ENCODE measurements around the gene FCER1A. TPM values are rescaled to one million over a fixed set of nuclear protein-coding genes. Genes with fewer than 3 reads are reported as not detected.

FCER1A gene
- total RNA-seq, 1 experiment from 2014 or later, result not detected

GRCh38 chr1:159307346-159308020 is 5.3 kb downstream of the FCER1A start:
- intact Hi-C loops (cut with micrococcal nuclease; ENCODE audit: unreplicated experiment), result no loop called here
- H3K36me3 Mint-ChIP-seq (ENCODE audit: insufficient read depth, unreplicated experiment), result no peaks in the 10 kb centered on the region
- no TSS peak for BruUV-seq (replicated peaks)
- no peaks in the 10 kb centered on the region for H3K9me3 Mint-ChIP-seq (ENCODE audit: low read depth, unreplicated experiment)
- H3K4me3 Mint-ChIP-seq (ENCODE audit: low read depth, unreplicated experiment), result no peak overlapping the region
- H3K27me3 Mint-ChIP-seq (ENCODE audit: unreplicated experiment), result no peaks in the 10 kb centered on the region
- no peaks in the 10 kb centered on the region for H3K4me1 Mint-ChIP-seq (ENCODE audit: low read depth, unreplicated experiment)
- DNase-seq, result no peak
- CTCF ChIA-PET, result no interaction called here
- no peak overlapping the region for H3K27ac Mint-ChIP-seq (ENCODE audit: unreplicated experiment)
- no peak for TF ChIP-seq CTCF (IDR thresholded peaks at IDR 0.05; ENCODE audit: unreplicated experiment)

GRCh38 chr1:159311679-159312078 is 9.5 kb downstream of the FCER1A start:
- peaks cover 3% of the 10 kb centered on the region for H3K9me3 Mint-ChIP-seq (ENCODE audit: low read depth, unreplicated experiment)
- no peaks in the 10 kb centered on the region for H3K36me3 Mint-ChIP-seq (ENCODE audit: insufficient read depth, unreplicated experiment)
- no peaks in the 10 kb centered on the region for H3K4me1 Mint-ChIP-seq (ENCODE audit: low read depth, unreplicated experiment)
- no peaks in the 10 kb centered on the region for H3K27me3 Mint-ChIP-seq (ENCODE audit: unreplicated experiment)
- TF ChIP-seq CTCF (IDR thresholded peaks at IDR 0.05; ENCODE audit: unreplicated experiment), result no peak
- no peak overlapping the region for H3K27ac Mint-ChIP-seq (ENCODE audit: unreplicated experiment)
- no TSS peak for BruUV-seq (replicated peaks)
- CTCF ChIA-PET, result no interaction called here
- no peak overlapping the region for H3K4me3 Mint-ChIP-seq (ENCODE audit: low read depth, unreplicated experiment)
- no peak for DNase-seq
- intact Hi-C loops (cut with micrococcal nuclease; ENCODE audit: unreplicated experiment), result no loop called here

- no peak for TF ChIP-seq CTCF (IDR thresholded peaks at IDR 0.05; ENCODE audit: unreplicated experiment)
- no TSS peak for BruUV-seq (replicated peaks)
- no peak for DNase-seq
- Mint-ChIP-seq H3K9me3 (ENCODE audit: low read depth, unreplicated experiment) (peaks cover 3% of the 10 kb centered on the region), H3K27me3 (ENCODE audit: unreplicated experiment) (no peaks in the 10 kb centered on the region), H3K4me3 (ENCODE audit: low read depth, unreplicated experiment) (no peak overlapping the region), H3K36me3 (ENCODE audit: insufficient read depth, unreplicated experiment) (no peaks in the 10 kb centered on the region), H3K4me1 (ENCODE audit: low read depth, unreplicated experiment) (no peaks in the 10 kb centered on the region), H3K27ac (ENCODE audit: unreplicated experiment) (no peak overlapping the region)
- intact Hi-C loops (cut with micrococcal nuclease; ENCODE audit: unreplicated experiment), result no loop called here
- CTCF ChIA-PET, result no interaction called here
Measured at GRCh38 chr1:159315381-159315780, 13.2 kb downstream of the FCER1A start.

- CTCF ChIA-PET, result no interaction called here
- no peak for TF ChIP-seq CTCF (IDR thresholded peaks at IDR 0.05; ENCODE audit: unreplicated experiment)
- DNase-seq, result no peak
- H3K27ac Mint-ChIP-seq (ENCODE audit: unreplicated experiment), result no peak overlapping the region
- no peak overlapping the region for H3K4me3 Mint-ChIP-seq (ENCODE audit: low read depth, unreplicated experiment)
- BruUV-seq (replicated peaks), result no TSS peak
- intact Hi-C loops (cut with micrococcal nuclease; ENCODE audit: unreplicated experiment), result no loop called here
- no peaks in the 10 kb centered on the region for H3K4me1 Mint-ChIP-seq (ENCODE audit: low read depth, unreplicated experiment)
- no peaks in the 10 kb centered on the region for H3K27me3 Mint-ChIP-seq (ENCODE audit: unreplicated experiment)
- H3K36me3 Mint-ChIP-seq (ENCODE audit: insufficient read depth, unreplicated experiment), result no peaks in the 10 kb centered on the region
- H3K9me3 Mint-ChIP-seq (ENCODE audit: low read depth, unreplicated experiment), result peaks cover 7% of the 10 kb centered on the region
Measured at GRCh38 chr1:159318784-159319551, 16.8 kb downstream of the FCER1A start.

Measured in Calu3 (cell line).